HG02973 (cell line): ENCODE results near the gene PBX1.
A peak's percentile ranks its signal among the peaks of the same experiment; 100 is the strongest.

Experiments used
- ATAC-seq: cut with Tn5 transposase; IDR thresholded peaks from one replicate; pipeline ENCODE4 v1.9.1; 2021; ENCODE audit warnings: moderate library complexity; ENCODE audit not compliant: unreplicated experiment

PBX1 gene

GRCh38 chr1:164771041-164771618, 212.1 kb downstream of the PBX1 start:
- ATAC-seq = no peak

GRCh38 chr1:164771619-164772361, 212.8 kb downstream of the PBX1 start:
- ATAC-seq = no peak

GRCh38 chr1:164772635-164773034, 213.7 kb downstream of the PBX1 start:
- peak; percentile 87 for ATAC-seq

GRCh38 chr1:164773102-164773501, 214.1 kb downstream of the PBX1 start:
- ATAC-seq = no peak

GRCh38 chr1:164774413-164774812, 215.4 kb downstream of the PBX1 start:
- no peak for ATAC-seq

- no peak for ATAC-seq
Observed at GRCh38 chr1:164774819-164775654, 216.1 kb downstream of the PBX1 start.

- ATAC-seq = no peak
Observed at GRCh38 chr1:164777518-164777917, 218.5 kb downstream of the PBX1 start.

GRCh38 chr1:164779376-164779775, 220.4 kb downstream of the PBX1 start:
- ATAC-seq = no peak

- ATAC-seq = no peak
Observed at GRCh38 chr1:164780111-164780812, 221.3 kb downstream of the PBX1 start.

GRCh38 chr1:164780863-164781262, 221.9 kb downstream of the PBX1 start:
- no peak for ATAC-seq

- ATAC-seq = no peak
Observed at GRCh38 chr1:164781972-164782371, 223.0 kb downstream of the PBX1 start.

- ATAC-seq = no peak
Observed at GRCh38 chr1:164783778-164784555, 225.0 kb downstream of the PBX1 start.

GRCh38 chr1:164784960-164785359, 226.0 kb downstream of the PBX1 start:
- no peak for ATAC-seq

- ATAC-seq = no peak
Observed at GRCh38 chr1:164785841-164786534, 227.0 kb downstream of the PBX1 start.

GRCh38 chr1:164786980-164787833, 228.2 kb downstream of the PBX1 start:
- ATAC-seq = peak; percentile 96

- ATAC-seq = no peak
Observed at GRCh38 chr1:164787834-164788231, 228.8 kb downstream of the PBX1 start.

GRCh38 chr1:164790081-164790480, 231.1 kb downstream of the PBX1 start:
- ATAC-seq = no peak

GRCh38 chr1:164792410-164793004, 233.5 kb downstream of the PBX1 start:
- ATAC-seq = no peak

- no peak for ATAC-seq
Observed at GRCh38 chr1:164794356-164794755, 235.4 kb downstream of the PBX1 start.
